Central memory CD4-positive, alpha-beta T cell (primary cell): ENCODE results near the gene WDR1.
A peak's percentile ranks its signal among the peaks of the same experiment; 100 is the strongest.

Experiments
- DNase-seq: peaks from one replicate; pipeline ENCODE4 v3.0.0; 2022

Gene WDR1

GRCh38 chr4:10113362-10114047, 3.1 kb downstream of the WDR1 start:
- DNase-seq = no peak

GRCh38 chr4:10112658-10113284, 3.8 kb downstream of the WDR1 start:
- DNase-seq = no peak

- DNase-seq = no peak
Observed at GRCh38 chr4:10111067-10111801, 5.4 kb downstream of the WDR1 start.

- no peak for DNase-seq
Observed at GRCh38 chr4:10109995-10110670, 6.5 kb downstream of the WDR1 start.

GRCh38 chr4:10108818-10109783, 7.5 kb downstream of the WDR1 start:
- DNase-seq = peak; percentile 48

- DNase-seq = no peak
Observed at GRCh38 chr4:10108391-10108790, 8.2 kb downstream of the WDR1 start.

- DNase-seq = no peak
Observed at GRCh38 chr4:10107111-10108091, 9.2 kb downstream of the WDR1 start.

GRCh38 chr4:10106421-10107039, 10.1 kb downstream of the WDR1 start:
- peak; percentile 64 for DNase-seq

- no peak for DNase-seq
Observed at GRCh38 chr4:10105920-10106319, 10.7 kb downstream of the WDR1 start.

GRCh38 chr4:10105421-10105820, 11.2 kb downstream of the WDR1 start:
- no peak for DNase-seq

GRCh38 chr4:10104991-10105276, 11.7 kb downstream of the WDR1 start:
- DNase-seq = no peak

- no peak for DNase-seq
Observed at GRCh38 chr4:10104211-10104990, 12.2 kb downstream of the WDR1 start.

GRCh38 chr4:10102474-10103332, 13.9 kb downstream of the WDR1 start:
- DNase-seq = no peak

GRCh38 chr4:10101671-10102473, 14.7 kb downstream of the WDR1 start:
- DNase-seq = no peak

- DNase-seq = peak; percentile 46
Observed at GRCh38 chr4:10100734-10101216, 15.8 kb downstream of the WDR1 start.

- DNase-seq = peak; percentile 53
Observed at GRCh38 chr4:10099499-10100325, 16.9 kb downstream of the WDR1 start.

GRCh38 chr4:10098780-10099160, 17.8 kb downstream of the WDR1 start:
- no peak for DNase-seq
